Heart right ventricle (tissue), 16 donors: ENCODE data around the gene FADD. TPM values are rescaled to one million over a fixed set of nuclear protein-coding genes. Genes with fewer than 3 reads are reported as not detected.

Experiments
- ATAC-seq, 8 donors: fragments of 200-7000 bp; cut with Tn5 transposase; one replicate each; pipeline ENCODE4 v1.9.1; 2020; ENCODE audit warnings: mild to moderate bottlenecking in 8 of 8, moderate library complexity in 8 of 8, moderate number of reproducible peaks in 1 of 8
- DNase-seq, 2 donors: peaks; one replicate each; pipeline ENCODE4 v3.0.0-alpha.2; 2020
- H3K27ac ChIP-seq, 10 donors: fragments of 200-600 bp; sonication (generic) in 2 of 10; one replicate each; pipeline versions ENCODE4 v1.5.0 to v1.8.0; 2020 to 2022; ENCODE audit warnings: mild to moderate bottlenecking in 3 of 10
- H3K27me3 ChIP-seq, 7 donors: fragments of 200-600 bp; one replicate each; pipeline ENCODE4 v1.8.0; 2021 to 2022; ENCODE audit warnings: mild to moderate bottlenecking in 2 of 7
- H3K36me3 ChIP-seq, 9 donors: fragments of 200-600 bp; sonication (generic) in 1 of 9; one replicate each; pipeline versions ENCODE4 v1.5.0 to v1.8.0; 2020 to 2022; ENCODE audit warnings: mild to moderate bottlenecking in 2 of 9
- H3K4me1 ChIP-seq, 9 donors: fragments of 200-600 bp; sonication (generic) in 1 of 9; one replicate each; pipeline versions ENCODE4 v1.5.0 to v1.8.0; 2020 to 2022; ENCODE audit warnings: mild to moderate bottlenecking in 4 of 9
- H3K4me3 ChIP-seq, 10 donors: fragments of 200-600 bp; sonication (generic) in 2 of 10; one replicate each; pipeline versions ENCODE4 v1.5.0 to v1.8.0; 2020 to 2022; ENCODE audit warnings: mild to moderate bottlenecking in 7 of 10, moderate library complexity in 2 of 10
- H3K9me3 ChIP-seq, 11 donors: fragments of 200-600 bp in 10 of 11; sonication (generic) in 2 of 11; one replicate each; pipeline versions ENCODE4 v1.5.0 to v1.8.0; 2013 to 2022; ENCODE audit warnings: mild to moderate bottlenecking in 2 of 11, control low read depth in 1 of 11, moderate library complexity in 1 of 11
- CTCF ChIP-seq, 9 donors: fragments of 200-600 bp; sonication (generic) in 2 of 9; IDR thresholded peaks; one replicate each; pipeline versions ENCODE4 v1.5.0 to v1.8.0; 2021 to 2022; ENCODE audit warnings: antibody characterized with exemption in 9 of 9, mild to moderate bottlenecking in 5 of 9, moderate library complexity in 1 of 9
- WGBS, 2 donors: extraction: QIAGEN DNeasy Blood & Tissue Kit; methylation state at CpG; one replicate each; pipeline ENCODE4 v1.1.7; 2013; ENCODE audit warnings: inconsistent platforms in 1 of 2; 5-methylcytosine and 5-hydroxymethylcytosine counted together
- intact Hi-C, 10 donors: fragments of 100-400 bp; cut with DNase I; formaldehyde crosslinking; loops; one replicate each; pipeline versions ENCODE4 v1.11.1 to v1.14.2; 2022
- polyA plus RNA-seq, 2 donors: library from polyadenylated mRNA; stranded (reverse); fragments of 200-250 nt; gene quantifications; one replicate each; pipeline ENCODE4 v1.2.3, GENCODE V29; 2013
- total RNA-seq, 10 donors: library from RNA; stranded (reverse); fragmentation: NEBNext Ultra II Directional in 3 of 10; extraction: Animal tissue kit (Norgen Biotek cat#: 25700) in 3 of 10; gene quantifications; one replicate each; pipeline versions ENCODE4 v1.2.1 to v1.2.4, GENCODE V29; 2021 to 2023
- donor health status: Arrhythmogenic right ventricular cardiomyopathy.
- donor health status: ischemic (EF 13 %, LVEDD 7.1; RV severe dilation, severe dysfunction).
- donor health status: healthy with polysubstance abuse.
- donor health status: DM: no; HTN: yes; CAD: no.
- donor health status: DM: no; HTN: no; CAD: no.
- donor health status: ischemic (EF 25% LVEDD 6.9; RV normal size, moderate dysfunction).
- donor health status: ischemic (EF 25% LVEDD 5.7; RV mildly dilated, moderate dysfunction).
- donor health status: healthy.
- donor health status: DM: yes; HTN: yes; CAD: no.
- donor health status: Ischemic cardiomyopathy.
- donor health status: ischemic (EF 35%, LVEDD 5.7; RV mildly dilated, moderate dysfunction).
- donor health status: nonischemic (EF 11% LVEDD 7.7; RV severe dilation, severe dysfunction).
- donor health status: DM: yes; HTN: yes; CAD: no.
- donor health status: PGD.
- donor health status: ischemic (EF 29% LVEDD 5.4; RV normal size, mild dysfunction).
- donor health status: nonischemic (EF 23%, LVEDD 6.1; RV moderate dilation, normal function).

Gene FADD
- total and polyA plus RNA-seq, 12 donors = 4.8 to 16.9 (median 9.0) TPM

- peaks cover 0 to 54% (median 16%) of the 10 kb centered on the region in 9 donors for H3K36me3 ChIP-seq
- TF ChIP-seq CTCF (IDR thresholded peaks at IDR 0.05) = no peak
- WGBS, 2 donors = 85 to 86% methylated on average over 15 of the region's 15 CpGs
- DNase-seq (no peak), ATAC-seq (no peak)
- no peak overlapping the region for H3K27ac ChIP-seq
- H3K4me3 ChIP-seq = no peak overlapping the region
- no peaks in the 10 kb centered on the region for H3K27me3 ChIP-seq
- H3K4me1 ChIP-seq = peaks cover 8 to 37% (median 23%) of the 10 kb centered on the region in 9 donors
- intact Hi-C loops = no loop called here
- H3K9me3 ChIP-seq = no peaks in the 10 kb centered on the region
Measured at GRCh38 chr11:70207531-70208131, 4.5 kb downstream of the FADD start.

GRCh38 chr11:70209391-70209912, 6.4 kb downstream of the FADD start:
- H3K4me3 ChIP-seq = no peak overlapping the region
- no peaks in the 10 kb centered on the region for H3K9me3 ChIP-seq
- no peaks in the 10 kb centered on the region for H3K27me3 ChIP-seq
- no peak for DNase-seq
- intact Hi-C loops = no loop called here
- no peak for TF ChIP-seq CTCF (IDR thresholded peaks at IDR 0.05)
- peaks cover 0 to 54% (median 16%) of the 10 kb centered on the region in 9 donors for H3K36me3 ChIP-seq
- peaks cover 7 to 30% (median 12%) of the 10 kb centered on the region in 9 donors for H3K4me1 ChIP-seq
- H3K27ac ChIP-seq = peak overlapping the region in 2 of 10 donors; percentile 12 to 31
- WGBS, 2 donors = 91 to 95% methylated on average over 6 of the region's 6 CpGs
- ATAC-seq = no peak

- no peaks in the 10 kb centered on the region for H3K27me3 ChIP-seq
- H3K9me3 ChIP-seq = no peaks in the 10 kb centered on the region
- WGBS, 2 donors = 74 to 87% methylated on average over 8 of the region's 8 CpGs
- intact Hi-C loops = no loop called here
- peaks cover 1 to 24% (median 6%) of the 10 kb centered on the region in 9 donors for H3K4me1 ChIP-seq
- no peak overlapping the region for H3K4me3 ChIP-seq
- no peak for TF ChIP-seq CTCF (IDR thresholded peaks at IDR 0.05)
- H3K27ac ChIP-seq = no peak overlapping the region
- H3K36me3 ChIP-seq = peaks cover 0 to 49% (median 16%) of the 10 kb centered on the region in 9 donors
- ATAC-seq = peak in 5 of 8 donors; percentile 27 to 68 (median 50)
- DNase-seq = no peak
Measured at GRCh38 chr11:70210051-70210501, 7.0 kb downstream of the FADD start.

GRCh38 chr11:70210530-70210929, 7.4 kb downstream of the FADD start:
- ATAC-seq = no peak
- TF ChIP-seq CTCF (IDR thresholded peaks at IDR 0.05) = no peak
- Histone ChIP-seq H3K27me3 (no peaks in the 10 kb centered on the region), H3K4me3 (no peak overlapping the region), H3K27ac (no peak overlapping the region), H3K4me1 (peaks cover 0 to 20% (median 2%) of the 10 kb centered on the region in 9 donors), H3K36me3 (peaks cover 0 to 46% (median 16%) of the 10 kb centered on the region in 9 donors), H3K9me3 (no peaks in the 10 kb centered on the region)
- DNase-seq = no peak
- intact Hi-C loops = no loop called here
- WGBS, 2 donors = 87 to 90% methylated on average over 5 of the region's 5 CpGs
